ENCODE measurements around the gene AANAT.
A peak's percentile ranks its signal among the peaks of the same experiment; 100 is the strongest.

AANAT gene

GRCh38 chr17:76481071-76481655 lies 13.8 kb downstream of the AANAT start:
- no peak for TF ChIP-seq CTCF (conservative IDR thresholded peaks at IDR 0.05)
- no peak overlapping the region for H3K27ac ChIP-seq

GRCh38 chr17:76484228-76484725 lies 16.9 kb downstream of the AANAT start:
- no peak for TF ChIP-seq CTCF (conservative IDR thresholded peaks at IDR 0.05)
- H3K27ac ChIP-seq = no peak overlapping the region

- no peak for TF ChIP-seq CTCF (conservative IDR thresholded peaks at IDR 0.05)
- H3K27ac ChIP-seq = peak overlapping the region; percentile 63
Measured at GRCh38 chr17:76485569-76485968, 18.2 kb downstream of the AANAT start.

GRCh38 chr17:76487451-76488192 lies 20.2 kb downstream of the AANAT start:
- no peak for TF ChIP-seq CTCF (conservative IDR thresholded peaks at IDR 0.05)
- H3K27ac ChIP-seq = no peak overlapping the region

GRCh38 chr17:76490112-76490710 lies 22.8 kb downstream of the AANAT start:
- no peak for TF ChIP-seq CTCF (conservative IDR thresholded peaks at IDR 0.05)
- H3K27ac ChIP-seq = no peak overlapping the region

GRCh38 chr17:76491271-76492122 lies 24.1 kb downstream of the AANAT start:
- H3K27ac ChIP-seq = no peak overlapping the region
- no peak for TF ChIP-seq CTCF (conservative IDR thresholded peaks at IDR 0.05)
